GM12801 (cell line): ENCODE results near the gene ATRX.

Experiments
- CTCF ChIP-seq: IDR thresholded peaks from one replicate; pipeline ENCODE4 v1.5.1; 2011; ENCODE audit warnings: control low read depth; ENCODE audit not compliant: insufficient read length; ENCODE audit errors: extremely low read depth

The ATRX gene

GRCh38 chrX:77622672-77623071 is 163.3 kb downstream of the ATRX start:
- no peak for TF ChIP-seq CTCF

GRCh38 chrX:77622233-77622632 is 163.8 kb downstream of the ATRX start:
- no peak for TF ChIP-seq CTCF

DNA sequence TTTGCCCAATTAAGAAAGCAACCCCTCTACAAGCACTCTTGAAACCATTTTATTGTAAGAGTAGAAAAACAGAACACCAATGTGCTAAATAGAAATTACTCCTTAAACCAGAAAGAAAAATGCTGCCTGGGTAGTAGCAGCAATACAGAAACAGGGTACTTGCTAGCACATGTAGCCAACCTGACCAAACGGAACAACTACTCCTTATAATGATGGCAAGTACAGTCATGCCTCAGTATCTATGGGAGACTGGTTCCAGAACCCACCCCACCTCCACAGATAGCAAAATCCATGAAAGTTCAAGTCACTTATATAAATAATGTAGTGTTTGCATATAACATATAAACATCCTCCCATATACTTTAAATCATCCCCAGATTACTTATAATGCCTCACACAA is 168.8 kb downstream of the ATRX start:
- TF ChIP-seq CTCF = no peak

GRCh38 chrX:77603635-77604336 is 182.2 kb downstream of the ATRX start:
- no peak for TF ChIP-seq CTCF

GRCh38 chrX:77597511-77597910 is 188.5 kb downstream of the ATRX start:
- TF ChIP-seq CTCF = no peak

GRCh38 chrX:77597090-77597489 is 188.9 kb downstream of the ATRX start:
- TF ChIP-seq CTCF = no peak

DNA sequence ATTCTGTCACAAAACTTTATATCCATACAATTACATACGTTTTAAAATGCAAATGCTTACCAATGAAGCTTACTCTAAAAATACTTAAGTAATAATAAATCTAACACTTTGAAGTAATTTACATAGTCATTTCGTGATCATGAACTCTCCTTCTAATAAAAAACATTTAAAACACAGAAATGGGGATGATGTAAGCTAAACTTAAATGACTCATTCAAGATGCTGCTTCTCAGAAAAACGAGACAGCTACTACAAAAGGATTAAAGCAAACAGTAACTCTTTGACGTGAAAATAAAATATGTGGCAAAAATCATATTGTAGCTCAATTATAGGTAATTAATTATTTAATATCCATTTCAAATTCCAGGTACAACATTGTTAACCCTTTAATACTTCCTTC is 190.2 kb downstream of the ATRX start:
- TF ChIP-seq CTCF = no peak
